Parathyroid adenoma (tissue), 2 donors: ENCODE measurements around the gene HTR3B.

Source experiments
- H2AFZ ChIP-seq: fragments of 300-600 bp; sonication (generic); one replicate; pipeline ENCODE4 v1.7.0; 2017; ENCODE audit warnings: antibody characterized with exemption, mild to moderate bottlenecking
- H3K27ac ChIP-seq: fragments of 300-600 bp; sonication (generic); one replicate; pipeline ENCODE4 v1.7.0; 2017
- H3K27me3 ChIP-seq: fragments of 300-600 bp; sonication (generic); one replicate; pipeline ENCODE4 v1.7.0; 2017; ENCODE audit warnings: low read length; ENCODE audit not compliant: control insufficient read depth, insufficient read depth
- H3K36me3 ChIP-seq: fragments of 300-600 bp; sonication (generic); one replicate; pipeline ENCODE4 v1.7.0; 2017; ENCODE audit warnings: low read length; ENCODE audit not compliant: control insufficient read depth, insufficient read depth
- H3K4me1 ChIP-seq: fragments of 300-600 bp; sonication (generic); one replicate; pipeline ENCODE4 v1.7.0; 2017; ENCODE audit warnings: control low read depth
- H3K4me2 ChIP-seq: fragments of 300-600 bp; sonication (generic); one replicate; pipeline ENCODE4 v1.7.0; 2017; ENCODE audit warnings: low read length
- H3K4me3 ChIP-seq: fragments of 300-600 bp; sonication (generic); one replicate; pipeline ENCODE4 v1.7.0; 2017; ENCODE audit warnings: low read depth, low read length
- H3K79me2 ChIP-seq: fragments of 300-600 bp; sonication (generic); one replicate; pipeline ENCODE4 v1.7.0; 2017; ENCODE audit warnings: control low read depth
- H3K9ac ChIP-seq: fragments of 300-600 bp; sonication (generic); one replicate; pipeline ENCODE4 v1.7.0; 2017; ENCODE audit warnings: mild to moderate bottlenecking
- H3K9me3 ChIP-seq: fragments of 300-600 bp; sonication (generic); one replicate; pipeline ENCODE4 v1.7.0; 2017; ENCODE audit warnings: low read length; ENCODE audit not compliant: control insufficient read depth
- CTCF ChIP-seq: fragments of 300-600 bp; sonication (generic); IDR thresholded peaks from one replicate; pipeline ENCODE4 v1.7.0; 2017; ENCODE audit warnings: antibody characterized with exemption, mild to moderate bottlenecking
- donor health status: primary hyperparathyroidism.

HTR3B gene

GRCh38 chr11:113974741-113975470 lies 70.3 kb downstream of the HTR3B start, which contains the start of gene HTR3A:
TSS of gene HTR3A (plus strand) at chr11:113975108. CDS start at chr11:113975326, 218 bp downstream.
- no peak for TF ChIP-seq CTCF
- H3K4me3 ChIP-seq: no peak within 1 kb of the TSS
- H3K27me3 ChIP-seq: no peaks in the 10 kb centered on the region
- no peak within 1 kb of the TSS for H3K9ac ChIP-seq
- no peak within 1 kb of the TSS for H2AFZ ChIP-seq
- no peaks in the 10 kb centered on the region for H3K4me1 ChIP-seq
- H3K36me3 ChIP-seq: no peaks in the 10 kb centered on the region
- H3K9me3 ChIP-seq: no peaks in the 10 kb centered on the region
- no peaks in the 10 kb centered on the region for H3K79me2 ChIP-seq
- no peak within 1 kb of the TSS for H3K27ac ChIP-seq
- no peak within 1 kb of the TSS for H3K4me2 ChIP-seq

GRCh38 chr11:113977071-113977490 lies 72.5 kb downstream of the HTR3B start:
- Histone ChIP-seq H3K27ac (no peak overlapping the region), H3K9ac (no peak overlapping the region), H3K27me3 (no peaks in the 10 kb centered on the region), H3K79me2 (no peaks in the 10 kb centered on the region), H3K9me3 (no peaks in the 10 kb centered on the region), H3K4me3 (no peak overlapping the region), H3K4me1 (no peaks in the 10 kb centered on the region), H3K36me3 (no peaks in the 10 kb centered on the region), H3K4me2 (no peak overlapping the region), H2AFZ (no peak overlapping the region)
- TF ChIP-seq CTCF: no peak

GRCh38 chr11:113977701-113978100 lies 73.1 kb downstream of the HTR3B start:
- no peak overlapping the region for H3K4me2 ChIP-seq
- H3K4me3 ChIP-seq: no peak overlapping the region
- H3K27ac ChIP-seq: no peak overlapping the region
- H3K9me3 ChIP-seq: no peaks in the 10 kb centered on the region
- H3K27me3 ChIP-seq: no peaks in the 10 kb centered on the region
- H3K4me1 ChIP-seq: no peaks in the 10 kb centered on the region
- H3K9ac ChIP-seq: no peak overlapping the region
- TF ChIP-seq CTCF: no peak
- no peaks in the 10 kb centered on the region for H3K79me2 ChIP-seq
- no peaks in the 10 kb centered on the region for H3K36me3 ChIP-seq
- no peak overlapping the region for H2AFZ ChIP-seq

- TF ChIP-seq CTCF: no peak
- Histone ChIP-seq H3K9me3 (no peaks in the 10 kb centered on the region), H3K36me3 (no peaks in the 10 kb centered on the region), H3K79me2 (no peaks in the 10 kb centered on the region), H3K4me2 (no peak overlapping the region), H3K9ac (no peak overlapping the region), H3K27ac (no peak overlapping the region), H2AFZ (no peak overlapping the region), H3K4me1 (no peaks in the 10 kb centered on the region), H3K4me3 (no peak overlapping the region), H3K27me3 (no peaks in the 10 kb centered on the region)
Observed at GRCh38 chr11:113979431-113979830, 74.8 kb downstream of the HTR3B start.

GRCh38 chr11:113980785-113981184 lies 76.2 kb downstream of the HTR3B start:
- Histone ChIP-seq H3K4me1 (no peaks in the 10 kb centered on the region), H3K9ac (no peak overlapping the region), H3K9me3 (no peaks in the 10 kb centered on the region), H3K36me3 (no peaks in the 10 kb centered on the region), H3K4me2 (no peak overlapping the region), H3K27me3 (no peaks in the 10 kb centered on the region), H3K4me3 (no peak overlapping the region), H3K79me2 (no peaks in the 10 kb centered on the region), H2AFZ (no peak overlapping the region), H3K27ac (no peak overlapping the region)
- no peak for TF ChIP-seq CTCF
